Right cardiac atrium (tissue), 5 donors: ENCODE measurements around the gene SLC5A4. TPM values are rescaled to one million over a fixed set of nuclear protein-coding genes. Genes with fewer than 3 reads are reported as not detected.
"Not testable (repeated sequence)": the region's sequence is repeated elsewhere in the genome, so short reads cannot be mapped to it uniquely, and the experiment has no call there.

Experiments used
- ATAC-seq, 2 donors: fragments of 200-7000 bp; cut with Tn5 transposase; one replicate each; pipeline versions ENCODE4 v1.8.0 to v1.9.1; 2020; ENCODE audit warnings: moderate library complexity in 2 of 2, mild to moderate bottlenecking in 1 of 2
- DNase-seq, 3 donors: peaks; one replicate each; pipeline ENCODE4 v3.0.0-alpha.2; 2020
- H3K27ac ChIP-seq: one replicate; pipeline ENCODE4 v1.5.1; 2013; ENCODE audit warnings: mild to moderate bottlenecking, low read length, control low read depth, moderate library complexity
- H3K27me3 ChIP-seq: one replicate; pipeline ENCODE4 v1.6.1; 2013; ENCODE audit not compliant: control insufficient read depth, insufficient read depth
- H3K4me1 ChIP-seq: one replicate; pipeline ENCODE4 v1.6.1; 2013; ENCODE audit warnings: low read length; ENCODE audit not compliant: control insufficient read depth, insufficient read depth
- H3K4me3 ChIP-seq: one replicate; pipeline ENCODE4 v1.5.1; 2013; ENCODE audit warnings: low read length, control low read depth
- H3K9me3 ChIP-seq: one replicate; pipeline ENCODE4 v1.6.1; 2013; ENCODE audit warnings: low read length; ENCODE audit not compliant: control insufficient read depth
- WGBS: extraction: QIAGEN DNeasy Blood & Tissue Kit; methylation state at CpG from one replicate; pipeline ENCODE4 v1.1.7; 2013; 5-methylcytosine and 5-hydroxymethylcytosine counted together
- intact Hi-C, 4 donors: fragments of 100-400 bp; cut with DNase I; formaldehyde crosslinking; loops; one replicate each; pipeline versions ENCODE4 v1.11.0 to v1.14.0; 2022 to 2023
- polyA plus RNA-seq: library from polyadenylated mRNA; stranded (reverse); fragments of 200-250 nt; gene quantifications from one replicate; pipeline ENCODE4 v1.2.3, GENCODE V29; 2013
- total RNA-seq, 4 donors: library from RNA; stranded (reverse); fragmentation: NEBNext Ultra II Directional; extraction: Animal tissue kit (Norgen Biotek cat#: 25700); gene quantifications; one replicate each; pipeline ENCODE4 v1.2.1, GENCODE V29; 2021
- donor health status: healthy with polysubstance abuse.
- donor health status: DM: no; HTN: yes; CAD: no.
- donor health status: DM: no; HTN: no; CAD: no.
- donor health status: DM: no; HTN: yes; CAD: no; lungs with severe emphysema.
- donor health status: DM: yes; HTN: yes; CAD: no.

SLC5A4 gene
- total and polyA plus RNA-seq, 5 donors = 0.31 to 1.0 (median 0.34) TPM; not detected in 1

GRCh38 chr22:32263678-32264077 lies 8.5 kb upstream of the SLC5A4 start:
- DNase-seq, H3K27ac ChIP-seq, H3K9me3 ChIP-seq, ATAC-seq, H3K4me1 ChIP-seq, H3K4me3 ChIP-seq, H3K27me3 ChIP-seq: not testable (repeated sequence)
- WGBS = 94% methylated on average over 4 of the region's 4 CpGs
- intact Hi-C loops = loop anchor here in 2 of 4 donors (10.0 kb wide), 2 partner anchors 159 to 289 kb away; no protein-coding TSS in a partner anchor

GRCh38 chr22:32261306-32261705 lies 6.2 kb upstream of the SLC5A4 start:
- no peak for ATAC-seq
- Histone ChIP-seq H3K4me3 (no peak overlapping the region), H3K9me3 (no peaks in the 10 kb centered on the region), H3K27me3 (no peaks in the 10 kb centered on the region), H3K27ac (no peak overlapping the region), H3K4me1 (no peaks in the 10 kb centered on the region)
- DNase-seq = no peak
- WGBS = 81% methylated on average over 4 of the region's 4 CpGs
- intact Hi-C loops = loop anchor here in 2 of 4 donors (10.0 kb wide), 2 partner anchors 157 to 287 kb away; no protein-coding TSS in a partner anchor

- Histone ChIP-seq H3K27ac (no peak overlapping the region), H3K4me1 (no peaks in the 10 kb centered on the region), H3K4me3 (no peak overlapping the region), H3K27me3 (no peaks in the 10 kb centered on the region), H3K9me3 (no peaks in the 10 kb centered on the region)
- intact Hi-C loops = no loop called here
- DNase-seq (no peak), ATAC-seq (no peak)
- WGBS = 72% methylated on average over 2 of the region's 2 CpGs
Measured at GRCh38 chr22:32258791-32259190, 3.6 kb upstream of the SLC5A4 start.

GRCh38 chr22:32255726-32256125 lies 579 bp upstream of the SLC5A4 start:
- ATAC-seq = no peak

GRCh38 chr22:32249231-32249630 lies 5.9 kb downstream of the SLC5A4 start:
- DNase-seq = no peak
- Histone ChIP-seq H3K27ac (no peak overlapping the region), H3K4me1 (peaks cover 2% of the 10 kb centered on the region), H3K9me3 (no peaks in the 10 kb centered on the region), H3K4me3 (no peak overlapping the region), H3K27me3 (no peaks in the 10 kb centered on the region)
- intact Hi-C loops = no loop called here
- WGBS = 55% methylated on average over 1 of the region's 1 CpG
- no peak for ATAC-seq

More at GRCh38 chr22:32255726-32256125, 579 bp upstream of the SLC5A4 start:
- intact Hi-C loops = no loop called here
- no peaks in the 10 kb centered on the region for H3K9me3 ChIP-seq
- DNase-seq = no peak
- no peaks in the 10 kb centered on the region for H3K4me1 ChIP-seq
- no peak overlapping the region for H3K4me3 ChIP-seq
- no peaks in the 10 kb centered on the region for H3K27me3 ChIP-seq
- 82% methylated on average over 3 of the region's 3 CpGs for WGBS
- no peak overlapping the region for H3K27ac ChIP-seq

GRCh38 chr22:32248276-32248675 lies 6.9 kb downstream of the SLC5A4 start:
- Histone ChIP-seq H3K27me3 (no peaks in the 10 kb centered on the region), H3K4me1 (peaks cover 2% of the 10 kb centered on the region), H3K4me3 (no peak overlapping the region), H3K27ac (no peak overlapping the region), H3K9me3 (no peaks in the 10 kb centered on the region)
- ATAC-seq = no peak
- intact Hi-C loops = no loop called here
- WGBS = 50% methylated on average over 1 of the region's 1 CpG
- DNase-seq = no peak

GRCh38 chr22:32246166-32246565 lies 9.0 kb downstream of the SLC5A4 start:
- Histone ChIP-seq H3K4me1 (peaks cover 2% of the 10 kb centered on the region), H3K9me3 (no peaks in the 10 kb centered on the region), H3K4me3 (no peak overlapping the region), H3K27ac (no peak overlapping the region), H3K27me3 (no peaks in the 10 kb centered on the region)
- ATAC-seq (no peak), DNase-seq (no peak)
- WGBS = 89% methylated on average over 5 of the region's 5 CpGs
- intact Hi-C loops = no loop called here

- H3K4me3 ChIP-seq = no peak overlapping the region
- H3K27me3 ChIP-seq = no peaks in the 10 kb centered on the region
- no peak overlapping the region for H3K27ac ChIP-seq
- H3K4me1 ChIP-seq = peaks cover 2% of the 10 kb centered on the region
- WGBS = 85% methylated on average over 3 of the region's 3 CpGs
- no peaks in the 10 kb centered on the region for H3K9me3 ChIP-seq
- intact Hi-C loops = no loop called here
- no peak for ATAC-seq
- DNase-seq = no peak
Measured at GRCh38 chr22:32245042-32245441, 10.1 kb downstream of the SLC5A4 start.

GRCh38 chr22:32244547-32244946 lies 10.6 kb downstream of the SLC5A4 start:
- H3K4me3 ChIP-seq = no peak overlapping the region
- DNase-seq (no peak), ATAC-seq (no peak)
- no peak overlapping the region for H3K27ac ChIP-seq
- peaks cover 2% of the 10 kb centered on the region for H3K4me1 ChIP-seq
- 94% methylated on average over 1 of the region's 1 CpG for WGBS
- H3K9me3 ChIP-seq = no peaks in the 10 kb centered on the region
- no peaks in the 10 kb centered on the region for H3K27me3 ChIP-seq
- intact Hi-C loops = no loop called here

- intact Hi-C loops = no loop called here
- 72% methylated on average over 2 of the region's 2 CpGs for WGBS
- Histone ChIP-seq H3K27me3 (no peaks in the 10 kb centered on the region), H3K4me3 (no peak overlapping the region), H3K9me3 (no peaks in the 10 kb centered on the region), H3K4me1 (no peaks in the 10 kb centered on the region), H3K27ac (no peak overlapping the region)
- DNase-seq (no peak), ATAC-seq (no peak)
Measured at GRCh38 chr22:32240461-32240860, 14.7 kb downstream of the SLC5A4 start.

GRCh38 chr22:32237906-32238305 lies 17.2 kb downstream of the SLC5A4 start:
- intact Hi-C loops = no loop called here
- ATAC-seq = no peak
- 83% methylated on average over 1 of the region's 1 CpG for WGBS

GRCh38 chr22:32236970-32237369 lies 18.2 kb downstream of the SLC5A4 start:
- Histone ChIP-seq H3K4me3 (no peak overlapping the region), H3K27me3 (no peaks in the 10 kb centered on the region), H3K9me3 (no peaks in the 10 kb centered on the region), H3K4me1 (no peaks in the 10 kb centered on the region), H3K27ac (no peak overlapping the region)
- no peak for ATAC-seq
- 76% methylated on average over 8 of the region's 8 CpGs for WGBS
- intact Hi-C loops = no loop called here
- no peak for DNase-seq

More at GRCh38 chr22:32237906-32238305, 17.2 kb downstream of the SLC5A4 start:
- Histone ChIP-seq H3K27ac (no peak overlapping the region), H3K9me3 (no peaks in the 10 kb centered on the region), H3K4me1 (no peaks in the 10 kb centered on the region), H3K27me3 (no peaks in the 10 kb centered on the region), H3K4me3 (no peak overlapping the region)
- no peak for DNase-seq
